HEK293 (cell line): ENCODE results near the gene IL17C.

ENCODE experiments used
- CTCF ChIA-PET: fragments of 350-600 bp; formaldehyde crosslinking; extraction: SDS; loops from one replicate; lab custom pipeline; 2021; ENCODE audit warnings: antibody characterized with exemption; lab: Yijun Ruan, JAX
- POLR2A ChIA-PET: fragments of 300-600 bp; formaldehyde crosslinking; extraction: SDS; loops from one replicate; lab custom pipeline; 2020; ENCODE audit warnings: antibody characterized with exemption, inconsistent platforms; lab: Yijun Ruan, JAX
- H3K27ac ChIP-seq: fragments of 200-500 bp; sonication (Bioruptor generic); 2 replicates; pipeline ENCODE4 v1.5.1; 2014; ENCODE audit warnings: low read depth, low read length, control low read depth, inconsistent platforms; ENCODE audit errors: extremely low read depth
- H3K36me3 ChIP-seq, 2 experiments: fragments of 200-500 bp in 1 of 2; sonication (Bioruptor generic) in 1 of 2; 1 replicate in 1 of 2; 2 replicates in 1 of 2; pipeline ENCODE4 v1.5.1; 2014 to 2017; ENCODE audit warnings: inconsistent platforms in 2 of 2, low read length in 2 of 2; ENCODE audit not compliant: control insufficient read depth in 2 of 2, insufficient read depth in 1 of 2
- H3K4me1 ChIP-seq: fragments of 200-500 bp; sonication (Bioruptor generic); 2 replicates; pipeline ENCODE4 v1.5.1; 2014; ENCODE audit warnings: mild to moderate bottlenecking, low read length, inconsistent platforms; ENCODE audit not compliant: control insufficient read depth, insufficient read depth
- H3K4me3 ChIP-seq: 2 replicates; pipeline ENCODE4 v1.5.1; 2011; ENCODE audit warnings: low read depth, mild to moderate bottlenecking, control low read depth, low read length, moderate library complexity
- H3K9me3 ChIP-seq: fragments of 200-500 bp; sonication (Bioruptor generic); 2 replicates; pipeline ENCODE4 v1.5.1; 2014; ENCODE audit warnings: low read depth, low read length, inconsistent platforms; ENCODE audit not compliant: control insufficient read depth, insufficient read depth
- KLF1 ChIP-seq: fragments of 450-650 bp; formaldehyde crosslinking; IDR thresholded peaks from 2 replicates; pipeline ENCODE4 v1.5.1; 2016; ENCODE audit warnings: missing biosample characterization, missing genetic modification characterization
- OVOL3 ChIP-seq: fragments of 450-650 bp; formaldehyde crosslinking; IDR thresholded peaks from 2 replicates; pipeline ENCODE4 v1.5.1; 2016; ENCODE audit warnings: missing biosample characterization, missing genetic modification characterization
- PATZ1 ChIP-seq: fragments of 450-650 bp; formaldehyde crosslinking; IDR thresholded peaks from 2 replicates; pipeline ENCODE4 v1.5.1; 2016; ENCODE audit warnings: missing biosample characterization, missing genetic modification characterization
- SALL2 ChIP-seq: fragments of 450-650 bp; formaldehyde crosslinking; IDR thresholded peaks from 2 replicates; pipeline ENCODE4 v1.5.0; 2017; ENCODE audit warnings: missing biosample characterization, mild to moderate bottlenecking, missing genetic modification characterization, borderline replicate concordance
- YY2 ChIP-seq: fragments of 450-650 bp; formaldehyde crosslinking; IDR thresholded peaks from 2 replicates; pipeline ENCODE4 v1.5.1; 2016; ENCODE audit warnings: missing biosample characterization, missing genetic modification characterization
- ZBTB1 ChIP-seq: fragments of 450-650 bp; formaldehyde crosslinking; IDR thresholded peaks from 2 replicates; pipeline ENCODE4 v1.5.1; 2016; ENCODE audit warnings: missing biosample characterization, missing genetic modification characterization
- ZBTB17 ChIP-seq: fragments of 450-650 bp; formaldehyde crosslinking; IDR thresholded peaks from 2 replicates; pipeline ENCODE4 v1.5.1; 2016; ENCODE audit warnings: missing biosample characterization, missing genetic modification characterization
- ZBTB20 ChIP-seq: fragments of 450-650 bp; formaldehyde crosslinking; IDR thresholded peaks from 2 replicates; pipeline ENCODE4 v1.5.1; 2016; ENCODE audit warnings: missing biosample characterization, missing genetic modification characterization
- ZNF184 ChIP-seq: fragments of 450-650 bp; IDR thresholded peaks from 2 replicates; pipeline ENCODE4 v1.5.1; 2018; ENCODE audit warnings: missing biosample characterization, mild to moderate bottlenecking, missing genetic modification characterization
- ZNF2 ChIP-seq: fragments of 450-650 bp; formaldehyde crosslinking; IDR thresholded peaks from 2 replicates; pipeline ENCODE4 v1.5.1; 2016; ENCODE audit warnings: missing biosample characterization, missing genetic modification characterization
- ZNF223 ChIP-seq: fragments of 450-650 bp; formaldehyde crosslinking; IDR thresholded peaks from 2 replicates; pipeline ENCODE4 v1.5.1; 2016; ENCODE audit warnings: missing biosample characterization, missing genetic modification characterization
- ZNF280C ChIP-seq: fragments of 450-650 bp; formaldehyde crosslinking; IDR thresholded peaks from 2 replicates; pipeline ENCODE4 v1.5.1; 2016; ENCODE audit warnings: missing biosample characterization, missing genetic modification characterization
- ZNF350 ChIP-seq: fragments of 450-650 bp; formaldehyde crosslinking; IDR thresholded peaks from 2 replicates; pipeline ENCODE4 v1.5.0; 2017; ENCODE audit warnings: missing biosample characterization, mild to moderate bottlenecking, missing genetic modification characterization
- ZNF571 ChIP-seq: fragments of 450-650 bp; formaldehyde crosslinking; IDR thresholded peaks from 2 replicates; pipeline ENCODE4 v1.5.0; 2017; ENCODE audit warnings: missing biosample characterization, missing genetic modification characterization
- ZNF707 ChIP-seq: fragments of 450-650 bp; formaldehyde crosslinking; IDR thresholded peaks from 2 replicates; pipeline ENCODE4 v1.5.1; 2016; ENCODE audit warnings: missing biosample characterization, missing genetic modification characterization
- ZNF768 ChIP-seq: fragments of 450-650 bp; formaldehyde crosslinking; IDR thresholded peaks from 2 replicates; pipeline ENCODE4 v1.5.1; 2018; ENCODE audit warnings: missing biosample characterization, mild to moderate bottlenecking, missing genetic modification characterization
- ZNF792 ChIP-seq: fragments of 450-650 bp; formaldehyde crosslinking; IDR thresholded peaks from 2 replicates; pipeline ENCODE4 v1.5.1; 2016; ENCODE audit warnings: missing biosample characterization, missing genetic modification characterization
- TF ChIP-seq, protein P1 (sequence below): fragments of 450-650 bp; formaldehyde crosslinking; IDR thresholded peaks from 2 replicates; pipeline ENCODE4 v1.5.1; 2016; ENCODE audit warnings: missing biosample characterization, missing genetic modification characterization, low read depth
- TF ChIP-seq, protein P2 (sequence below): fragments of 450-650 bp; formaldehyde crosslinking; IDR thresholded peaks from 2 replicates; pipeline ENCODE4 v1.5.1; 2017; ENCODE audit warnings: missing biosample characterization, missing genetic modification characterization

The IL17C gene

DNA sequence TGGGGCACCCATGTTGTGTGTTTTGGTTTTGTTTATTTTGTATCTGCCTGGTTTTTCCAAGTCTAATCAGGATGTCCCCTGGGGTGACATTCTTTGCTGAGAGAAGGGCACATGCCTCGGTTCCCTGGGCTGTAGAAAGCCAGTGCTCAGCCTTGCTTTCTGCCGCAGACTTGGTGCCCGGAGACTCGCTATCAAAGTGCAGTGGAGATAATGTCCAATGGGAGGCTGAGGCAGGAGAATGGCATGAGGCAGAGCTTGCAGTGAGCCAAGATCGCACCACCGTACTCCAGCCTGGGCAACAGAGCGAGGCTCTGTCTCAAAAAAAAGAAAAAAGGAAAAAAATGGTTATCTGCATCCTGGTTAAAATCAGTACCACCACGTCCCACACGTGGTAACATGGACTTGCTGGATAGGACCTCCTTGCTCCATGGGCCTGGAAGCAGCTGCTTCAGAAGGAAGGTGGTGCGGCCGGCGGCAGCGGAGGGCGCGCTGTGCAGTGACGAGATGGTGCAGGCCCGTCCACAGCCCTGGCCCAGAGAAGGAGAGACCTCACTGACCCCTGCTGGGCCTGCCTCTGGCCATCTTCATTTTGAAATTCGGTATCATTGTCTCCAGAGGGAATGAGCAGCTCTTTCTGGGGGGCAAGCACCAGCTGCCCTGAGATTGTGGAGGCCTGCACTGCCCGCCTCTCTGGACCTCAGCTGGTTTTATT lies 19.3 kb upstream of the IL17C start (continued):
- no peak for TF ChIP-seq ZBTB17 (tag by site-specific recombination)
- no peak for TF ChIP-seq ZNF223 (tag by site-specific recombination)
- no peak for TF ChIP-seq ZNF768 (tag by site-specific recombination)
- TF ChIP-seq, protein P1, sequence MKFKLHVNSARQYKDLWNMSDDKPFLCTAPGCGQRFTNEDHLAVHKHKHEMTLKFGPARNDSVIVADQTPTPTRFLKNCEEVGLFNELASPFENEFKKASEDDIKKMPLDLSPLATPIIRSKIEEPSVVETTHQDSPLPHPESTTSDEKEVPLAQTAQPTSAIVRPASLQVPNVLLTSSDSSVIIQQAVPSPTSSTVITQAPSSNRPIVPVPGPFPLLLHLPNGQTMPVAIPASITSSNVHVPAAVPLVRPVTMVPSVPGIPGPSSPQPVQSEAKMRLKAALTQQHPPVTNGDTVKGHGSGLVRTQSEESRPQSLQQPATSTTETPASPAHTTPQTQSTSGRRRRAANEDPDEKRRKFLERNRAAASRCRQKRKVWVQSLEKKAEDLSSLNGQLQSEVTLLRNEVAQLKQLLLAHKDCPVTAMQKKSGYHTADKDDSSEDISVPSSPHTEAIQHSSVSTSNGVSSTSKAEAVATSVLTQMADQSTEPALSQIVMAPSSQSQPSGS (tag by site-specific recombination): no peak
- TF ChIP-seq, all 188 proteins: peak for 0

- ChIA-PET CTCF (interaction anchor here (0.6 to 2.4 kb wide), 4 partner anchors 9 to 166 kb away, joined by 3 to 15 read pairs (median 6); no protein-coding TSS in a partner anchor), POLR2A (no interaction called here)
- peaks cover 0 to 70% of the 10 kb centered on the region in 2 experiments; a peak in 2 of 3 replicates for H3K36me3 ChIP-seq
- H3K4me1 ChIP-seq: no peaks in the 10 kb centered on the region
- TF ChIP-seq KLF1 (tag by site-specific recombination): peak; percentile 89
- TF ChIP-seq, protein P2, sequence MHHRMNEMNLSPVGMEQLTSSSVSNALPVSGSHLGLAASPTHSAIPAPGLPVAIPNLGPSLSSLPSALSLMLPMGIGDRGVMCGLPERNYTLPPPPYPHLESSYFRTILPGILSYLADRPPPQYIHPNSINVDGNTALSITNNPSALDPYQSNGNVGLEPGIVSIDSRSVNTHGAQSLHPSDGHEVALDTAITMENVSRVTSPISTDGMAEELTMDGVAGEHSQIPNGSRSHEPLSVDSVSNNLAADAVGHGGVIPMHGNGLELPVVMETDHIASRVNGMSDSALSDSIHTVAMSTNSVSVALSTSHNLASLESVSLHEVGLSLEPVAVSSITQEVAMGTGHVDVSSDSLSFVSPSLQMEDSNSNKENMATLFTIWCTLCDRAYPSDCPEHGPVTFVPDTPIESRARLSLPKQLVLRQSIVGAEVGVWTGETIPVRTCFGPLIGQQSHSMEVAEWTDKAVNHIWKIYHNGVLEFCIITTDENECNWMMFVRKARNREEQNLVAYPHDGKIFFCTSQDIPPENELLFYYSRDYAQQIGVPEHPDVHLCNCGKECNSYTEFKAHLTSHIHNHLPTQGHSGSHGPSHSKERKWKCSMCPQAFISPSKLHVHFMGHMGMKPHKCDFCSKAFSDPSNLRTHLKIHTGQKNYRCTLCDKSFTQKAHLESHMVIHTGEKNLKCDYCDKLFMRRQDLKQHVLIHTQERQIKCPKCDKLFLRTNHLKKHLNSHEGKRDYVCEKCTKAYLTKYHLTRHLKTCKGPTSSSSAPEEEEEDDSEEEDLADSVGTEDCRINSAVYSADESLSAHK (tag by site-specific recombination): 0 out of 2 replicates have a peak, but pooled peaks have one; percentile 14
- no peak for TF ChIP-seq ZNF571 (tag by site-specific recombination)
- TF ChIP-seq, all 188 proteins: peak for 2
- Histone ChIP-seq H3K27ac (no peak overlapping the region), H3K4me3 (no peak overlapping the region), H3K9me3 (no peaks in the 10 kb centered on the region)
Measured at GRCh38 chr16:88619859-88620815, 18.2 kb upstream of the IL17C start.

GRCh38 chr16:88622125-88622524 lies 16.2 kb upstream of the IL17C start:
- ChIA-PET POLR2A (no interaction called here), CTCF (no interaction called here)
- H3K4me3 ChIP-seq: no peak overlapping the region
- H3K27ac ChIP-seq: no peak overlapping the region
- H3K4me1 ChIP-seq: no peaks in the 10 kb centered on the region
- H3K9me3 ChIP-seq: no peaks in the 10 kb centered on the region
- H3K36me3 ChIP-seq: peaks cover 3 to 79% of the 10 kb centered on the region in 2 experiments; a peak in 2 of 3 replicates
- TF ChIP-seq ZNF184 (tag by site-specific recombination) (no peak), ZNF223 (tag by site-specific recombination) (no peak), ZNF792 (tag by site-specific recombination) (no peak), PATZ1 (tag by site-specific recombination) (no peak), SALL2 (tag by site-specific recombination) (no peak), ZNF350 (tag by site-specific recombination) (no peak), ZNF2 (tag by site-specific recombination) (no peak), OVOL3 (no peak), YY2 (tag by site-specific recombination) (no peak), ZNF280C (tag by site-specific recombination) (no peak), ZBTB1 (tag by site-specific recombination) (no peak), ZNF707 (tag by site-specific recombination) (no peak), ZBTB20 (no peak)
